Measurements from ENCODE around the gene COL4A2.

The COL4A2 gene

DNA sequence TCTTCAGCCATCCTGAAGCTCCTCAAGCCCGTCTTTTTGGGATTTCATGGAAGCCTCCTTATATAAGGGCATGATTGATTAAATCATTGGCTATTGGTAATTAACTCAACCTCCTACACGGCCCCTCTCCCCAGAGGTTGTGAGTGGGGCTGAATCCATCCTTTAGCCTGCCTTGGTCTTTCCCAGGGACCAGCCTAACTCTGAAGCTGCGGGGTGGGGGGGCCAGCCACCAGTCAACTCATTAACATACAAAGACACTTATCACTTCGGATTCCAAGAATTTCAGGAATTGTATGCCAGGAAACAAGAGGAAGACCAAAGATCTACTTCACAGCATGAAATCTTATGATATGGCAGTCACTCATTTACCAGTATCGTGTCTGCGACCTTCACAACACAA, 10.1 kb upstream of the COL4A2 start:
- no peak overlapping the region for H3K4me3 ChIP-seq (ENCODE audit: low read length, poor library complexity, severe bottlenecking)
- H3K9me2 ChIP-seq (replicated peaks; ENCODE audit: low read depth, low read length) = no peaks in the 10 kb centered on the region
- H3K27me3 ChIP-seq (ENCODE audit: insufficient read depth, low read length, poor library complexity, severe bottlenecking) = no peaks in the 10 kb centered on the region
- H3K36me3 ChIP-seq (ENCODE audit: insufficient read depth, low read length) = no peaks in the 10 kb centered on the region
- no peaks in the 10 kb centered on the region for H3K79me2 ChIP-seq (ENCODE audit: insufficient read depth, low read length)
- H3K9ac ChIP-seq (ENCODE audit: low read depth, low read length, poor library complexity, severe bottlenecking) = no peak overlapping the region
- H3K4me2 ChIP-seq (ENCODE audit: low read depth, low read length, poor library complexity, severe bottlenecking) = no peak overlapping the region
- H3K9me3 ChIP-seq (ENCODE audit: insufficient read depth, low read depth, low read length) = no peaks in the 10 kb centered on the region
- H4K20me1 ChIP-seq (ENCODE audit: insufficient read depth, low read length, poor library complexity, severe bottlenecking) = no peaks in the 10 kb centered on the region
- TF ChIP-seq, protein P1, sequence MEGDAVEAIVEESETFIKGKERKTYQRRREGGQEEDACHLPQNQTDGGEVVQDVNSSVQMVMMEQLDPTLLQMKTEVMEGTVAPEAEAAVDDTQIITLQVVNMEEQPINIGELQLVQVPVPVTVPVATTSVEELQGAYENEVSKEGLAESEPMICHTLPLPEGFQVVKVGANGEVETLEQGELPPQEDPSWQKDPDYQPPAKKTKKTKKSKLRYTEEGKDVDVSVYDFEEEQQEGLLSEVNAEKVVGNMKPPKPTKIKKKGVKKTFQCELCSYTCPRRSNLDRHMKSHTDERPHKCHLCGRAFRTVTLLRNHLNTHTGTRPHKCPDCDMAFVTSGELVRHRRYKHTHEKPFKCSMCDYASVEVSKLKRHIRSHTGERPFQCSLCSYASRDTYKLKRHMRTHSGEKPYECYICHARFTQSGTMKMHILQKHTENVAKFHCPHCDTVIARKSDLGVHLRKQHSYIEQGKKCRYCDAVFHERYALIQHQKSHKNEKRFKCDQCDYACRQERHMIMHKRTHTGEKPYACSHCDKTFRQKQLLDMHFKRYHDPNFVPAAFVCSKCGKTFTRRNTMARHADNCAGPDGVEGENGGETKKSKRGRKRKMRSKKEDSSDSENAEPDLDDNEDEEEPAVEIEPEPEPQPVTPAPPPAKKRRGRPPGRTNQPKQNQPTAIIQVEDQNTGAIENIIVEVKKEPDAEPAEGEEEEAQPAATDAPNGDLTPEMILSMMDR (conservative IDR thresholded peaks at IDR 0.05; ENCODE audit: low read length) = no peak
- no peak for TF ChIP-seq EZH2phosphoT487 (IDR thresholded peaks at IDR 0.05; ENCODE audit: borderline replicate concordance)
- H2AFZ ChIP-seq (ENCODE audit: low read length) = no peak overlapping the region
- H3F3A ChIP-seq (ENCODE audit: low read depth) = no peaks in the 10 kb centered on the region
- no peaks in the 10 kb centered on the region for H3K4me1 ChIP-seq (ENCODE audit: insufficient read depth, low read length, poor library complexity, severe bottlenecking)

DNA sequence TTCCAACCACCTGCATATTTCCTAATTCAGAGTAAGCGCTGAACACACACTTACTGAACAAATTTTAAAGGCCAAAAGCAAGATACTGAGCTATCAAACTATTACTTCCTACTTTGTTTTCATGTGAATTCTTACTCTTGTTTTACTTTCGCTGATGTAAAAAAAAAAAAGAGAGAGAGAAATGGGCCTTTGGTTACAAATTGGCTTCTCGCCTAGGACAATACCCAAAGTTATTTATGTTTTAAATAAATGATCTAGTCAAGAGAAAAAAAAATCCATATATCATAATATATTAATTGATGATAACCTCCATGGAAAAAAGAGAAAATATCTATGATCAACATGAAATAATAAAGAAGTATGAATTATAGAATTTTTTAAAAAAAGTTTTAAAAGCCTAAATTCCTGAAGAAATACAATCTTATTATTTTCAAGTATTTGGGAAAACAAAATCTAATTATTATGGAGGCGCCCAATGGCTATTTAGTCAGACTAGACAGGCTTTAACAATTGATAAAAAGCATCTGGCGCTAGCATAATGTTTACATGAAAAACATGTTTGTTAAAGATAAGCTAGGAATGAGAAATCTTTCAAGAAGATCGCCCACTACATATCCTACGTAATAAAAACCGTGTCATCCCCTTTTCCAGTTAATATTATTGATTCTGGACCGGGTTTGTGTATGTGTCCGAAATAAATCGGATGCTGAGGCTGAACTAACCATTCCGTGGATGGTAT, 9.1 kb upstream of the COL4A2 start:
- no peak for TF ChIP-seq EZH2phosphoT487 (IDR thresholded peaks at IDR 0.05; ENCODE audit: borderline replicate concordance)
- TF ChIP-seq, protein P1 (conservative IDR thresholded peaks at IDR 0.05; ENCODE audit: low read length) = no peak
- Histone ChIP-seq H3K4me1 (ENCODE audit: insufficient read depth, low read length, poor library complexity, severe bottlenecking) (no peaks in the 10 kb centered on the region), H3K27me3 (ENCODE audit: insufficient read depth, low read length, poor library complexity, severe bottlenecking) (no peaks in the 10 kb centered on the region), H3K9me3 (ENCODE audit: insufficient read depth, low read depth, low read length) (no peaks in the 10 kb centered on the region), H3K79me2 (ENCODE audit: insufficient read depth, low read length) (no peaks in the 10 kb centered on the region), H3K4me2 (ENCODE audit: low read depth, low read length, poor library complexity, severe bottlenecking) (no peak overlapping the region), H3K9ac (ENCODE audit: low read depth, low read length, poor library complexity, severe bottlenecking) (no peak overlapping the region), H2AFZ (ENCODE audit: low read length) (no peak overlapping the region), H3K4me3 (ENCODE audit: low read length, poor library complexity, severe bottlenecking) (no peak overlapping the region), H3K9me2 (replicated peaks; ENCODE audit: low read depth, low read length) (no peaks in the 10 kb centered on the region), H3F3A (ENCODE audit: low read depth) (no peaks in the 10 kb centered on the region), H4K20me1 (ENCODE audit: insufficient read depth, low read length, poor library complexity, severe bottlenecking) (no peaks in the 10 kb centered on the region), H3K36me3 (ENCODE audit: insufficient read depth, low read length) (no peaks in the 10 kb centered on the region)

DNA sequence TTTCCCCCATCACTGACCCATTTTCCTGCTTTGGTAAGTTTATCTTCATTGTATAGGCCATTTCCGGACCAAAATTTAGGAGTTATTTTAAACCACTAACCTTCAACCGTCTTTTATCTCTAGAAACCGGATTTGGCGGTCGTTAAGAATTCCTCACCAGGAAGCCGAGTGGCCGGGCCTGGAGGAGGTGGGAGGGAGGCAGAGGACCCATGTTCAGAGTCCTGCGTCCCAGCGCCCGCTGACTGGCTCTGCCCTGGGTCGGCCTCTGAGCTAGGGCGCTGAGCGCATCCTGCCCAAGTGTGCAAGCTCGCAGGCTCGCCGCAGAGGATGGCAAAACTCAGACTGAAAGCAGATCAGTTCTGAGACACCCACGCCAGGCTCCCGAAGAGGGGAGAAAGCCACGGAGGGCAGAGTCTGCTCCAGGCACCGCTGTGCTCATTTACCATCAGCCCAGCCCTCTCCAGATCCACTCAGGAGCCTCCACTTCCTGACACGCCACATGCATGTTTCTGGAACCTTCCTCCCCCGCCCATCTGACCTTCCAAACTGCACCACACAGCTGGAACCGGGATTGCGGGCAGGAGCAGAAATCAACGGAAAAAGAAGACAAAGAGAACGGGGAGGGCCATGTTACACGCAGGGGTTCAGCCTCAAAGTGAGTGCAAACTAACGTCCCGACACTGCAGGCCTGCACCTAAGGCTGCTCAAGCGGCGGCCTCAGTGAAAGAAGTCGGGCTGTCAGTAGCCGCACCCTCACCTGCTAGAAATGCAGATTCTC, 8.4 kb upstream of the COL4A2 start:
- Histone ChIP-seq H3K9me2 (replicated peaks; ENCODE audit: low read depth, low read length) (no peaks in the 10 kb centered on the region), H3K79me2 (ENCODE audit: insufficient read depth, low read length) (no peaks in the 10 kb centered on the region), H3K9me3 (ENCODE audit: insufficient read depth, low read depth, low read length) (no peaks in the 10 kb centered on the region), H3K4me2 (ENCODE audit: low read depth, low read length, poor library complexity, severe bottlenecking) (no peak overlapping the region), H4K20me1 (ENCODE audit: insufficient read depth, low read length, poor library complexity, severe bottlenecking) (no peaks in the 10 kb centered on the region), H3K36me3 (ENCODE audit: insufficient read depth, low read length) (no peaks in the 10 kb centered on the region), H3F3A (ENCODE audit: low read depth) (no peaks in the 10 kb centered on the region), H2AFZ (ENCODE audit: low read length) (no peak overlapping the region), H3K27me3 (ENCODE audit: insufficient read depth, low read length, poor library complexity, severe bottlenecking) (no peaks in the 10 kb centered on the region), H3K4me1 (ENCODE audit: insufficient read depth, low read length, poor library complexity, severe bottlenecking) (no peaks in the 10 kb centered on the region), H3K4me3 (ENCODE audit: low read length, poor library complexity, severe bottlenecking) (no peak overlapping the region), H3K9ac (ENCODE audit: low read depth, low read length, poor library complexity, severe bottlenecking) (no peak overlapping the region)
- no peak for TF ChIP-seq EZH2phosphoT487 (IDR thresholded peaks at IDR 0.05; ENCODE audit: borderline replicate concordance)
- TF ChIP-seq, protein P1 (conservative IDR thresholded peaks at IDR 0.05; ENCODE audit: low read length) = no peak
